Adrenal gland (tissue), 12 donors: ENCODE data around the gene PITPNB. TPM values are rescaled to one million over a fixed set of nuclear protein-coding genes. Genes with fewer than 3 reads are reported as not detected.

Source experiments
- DNase-seq, 7 donors: peaks; one replicate each; pipeline ENCODE4 v3.0.0-alpha.2; 2019 to 2020
- H3K27ac ChIP-seq, 5 donors: fragments of 200-600 bp; sonication (generic) in 4 of 5; 1 replicate in 3 of 5; 2 replicates in 2 of 5; pipeline versions ENCODE4 v1.5.1 to v1.8.0; 2016 to 2020; ENCODE audit warnings: mild to moderate bottlenecking in 1 of 5
- H3K27me3 ChIP-seq: fragments of 200-600 bp; 2 replicates; pipeline ENCODE4 v1.8.0; 2021
- H3K36me3 ChIP-seq, 2 donors: fragments of 200-600 bp; replicated peaks in 1 of 2; 1 replicate in 1 of 2; 2 replicates in 1 of 2; pipeline versions ENCODE4 v1.5.1 to v1.8.0; 2018 to 2022
- H3K4me1 ChIP-seq, 2 donors: fragments of 200-600 bp; replicated peaks in 1 of 2; 1 replicate in 1 of 2; 2 replicates in 1 of 2; pipeline versions ENCODE4 v1.5.1 to v1.8.0; 2018 to 2021
- H3K4me3 ChIP-seq, 4 donors: fragments of 200-600 bp; sonication (generic) in 3 of 4; one replicate each; pipeline ENCODE4 v1.5.1; 2016 to 2018
- H3K9me3 ChIP-seq, 3 donors: fragments of 200-600 bp; sonication (generic) in 1 of 3; replicated peaks in 1 of 3; 1 replicate in 2 of 3; 2 replicates in 1 of 3; pipeline versions ENCODE4 v1.5.1 to v1.8.0; 2016 to 2021
- CTCF ChIP-seq, 6 experiments: fragments of 450-650 bp in 4 of 6; fragments of 200-600 bp in 2 of 6; sonication (generic) in 1 of 6; IDR thresholded peaks; 1 replicate in 5 of 6; 2 replicates in 1 of 6; pipeline versions ENCODE4 v1.5.1 to v1.8.0; 2016 to 2021; ENCODE audit warnings: antibody characterized with exemption in 6 of 6, mild to moderate bottlenecking in 2 of 6, moderate library complexity in 1 of 6
- POLR2A ChIP-seq, 2 donors: fragments of 450-650 bp; IDR thresholded peaks; one replicate each; pipeline ENCODE4 v1.6.1; 2017; ENCODE audit warnings: antibody characterized with exemption in 2 of 2, mild to moderate bottlenecking in 2 of 2, moderate library complexity in 1 of 2
- WGBS, 4 donors: extraction: QIAGEN DNeasy Blood & Tissue Kit in 2 of 4; methylation state at CpG; one replicate each; pipeline versions ENCODE4 v1.1.5 to v1.1.7; 2013 to 2017; 5-methylcytosine and 5-hydroxymethylcytosine counted together
- intact Hi-C, 2 donors: fragments of 100-400 bp; cut with DNase I; formaldehyde crosslinking; loops; one replicate each; pipeline versions ENCODE4 v1.14.1 to v1.15.0; 2022 to 2023
- polyA plus RNA-seq, 3 donors: library from polyadenylated mRNA; stranded (reverse); fragments of 200-250 nt in 2 of 3; fragments of 350-450 nt in 1 of 3; fragmentation: Illumina TruSeq in 1 of 3; extraction: RNeasy Lipid Tissue Mini Kit (QIAGEN cat#74804) in 1 of 3; gene quantifications; one replicate each; pipeline ENCODE4 v1.2.3, GENCODE V29; 2013 to 2014
- total RNA-seq, 9 donors: library from RNA; depleted of rRNA in 4 of 9; stranded (reverse); fragments of >200 nt in 4 of 9; fragments of 120-200 nt in 1 of 9; fragmentation: NEBNext Ultra II Directional in 1 of 9; extraction: Animal tissue kit (Norgen Biotek cat#: 25700) in 1 of 9; gene quantifications; one replicate each; pipeline versions ENCODE4 v1.1.0 to v1.2.4, GENCODE V29; 2013 to 2023
- donor health status: healthy with polysubstance abuse.
- donor health status: Bipolar disorder and iron deficiency.
- donor health status: DM: yes; HTN: yes; CAD: no.
- donor health status: DM: no; HTN: no; CAD: no.
- donor health status: DM: no; HTN: no; CAD: no.
- donor health status: DM: yes; HTN: yes; CAD: no.

PITPNB gene
- total and polyA plus RNA-seq, 12 donors: 16.8 to 69.0 (median 27.6) TPM

GRCh38 chr22:27952091-27952490 is 33.0 kb upstream of the PITPNB start:
- peaks cover 0 to 9% of the 10 kb centered on the region in 2 donors for H3K4me1 ChIP-seq
- H3K27ac ChIP-seq: no peak overlapping the region
- no peak overlapping the region for H3K4me3 ChIP-seq
- 86 to 94% (median 92%) methylated on average over 3 of the region's 3 CpGs for WGBS, 4 donors
- H3K27me3 ChIP-seq: no peaks in the 10 kb centered on the region
- H3K9me3 ChIP-seq: no peaks in the 10 kb centered on the region
- no peaks in the 10 kb centered on the region for H3K36me3 ChIP-seq
- TF ChIP-seq POLR2A (IDR thresholded peaks at IDR 0.05) (no peak), CTCF (IDR thresholded peaks at IDR 0.05) (no peak)
- intact Hi-C loops: no loop called here
- DNase-seq: peak in 4 of 7 donors; percentile 19 to 37 (median 32)

GRCh38 chr22:27949421-27949820 is 30.4 kb upstream of the PITPNB start:
- WGBS, 4 donors: 77 to 87% (median 81%) methylated on average over 3 of the region's 3 CpGs
- intact Hi-C loops: no loop called here
- Histone ChIP-seq H3K4me1 (peaks cover 0 to 9% of the 10 kb centered on the region in 2 donors), H3K4me3 (no peak overlapping the region), H3K27me3 (no peaks in the 10 kb centered on the region), H3K36me3 (no peaks in the 10 kb centered on the region), H3K9me3 (no peaks in the 10 kb centered on the region), H3K27ac (no peak overlapping the region)
- no peak for DNase-seq
- TF ChIP-seq CTCF (IDR thresholded peaks at IDR 0.05): no peak

- H3K27ac ChIP-seq: no peak overlapping the region
- DNase-seq: no peak
- no peaks in the 10 kb centered on the region for H3K36me3 ChIP-seq
- peaks cover 0 to 9% of the 10 kb centered on the region in 2 donors for H3K4me1 ChIP-seq
- no peak for TF ChIP-seq CTCF (IDR thresholded peaks at IDR 0.05)
- TF ChIP-seq POLR2A (IDR thresholded peaks at IDR 0.05): no peak
- intact Hi-C loops: no loop called here
- no peaks in the 10 kb centered on the region for H3K27me3 ChIP-seq
- H3K4me3 ChIP-seq: no peak overlapping the region
- no peaks in the 10 kb centered on the region for H3K9me3 ChIP-seq
- 85 to 94% (median 93%) methylated on average over 2 of the region's 2 CpGs for WGBS, 4 donors
These were observed 29.5 kb upstream of the PITPNB start for GRCh38 chr22:27948569-27948968.

GRCh38 chr22:27947448-27947847 is 28.4 kb upstream of the PITPNB start:
- TF ChIP-seq CTCF (IDR thresholded peaks at IDR 0.05) (no peak), POLR2A (IDR thresholded peaks at IDR 0.05) (no peak)
- WGBS, 4 donors: 92 to 98% (median 95%) methylated on average over 4 of the region's 4 CpGs
- Histone ChIP-seq H3K9me3 (no peaks in the 10 kb centered on the region), H3K4me1 (peaks cover 0 to 8% of the 10 kb centered on the region in 2 donors), H3K27me3 (no peaks in the 10 kb centered on the region), H3K4me3 (no peak overlapping the region), H3K27ac (no peak overlapping the region), H3K36me3 (no peaks in the 10 kb centered on the region)
- intact Hi-C loops: no loop called here
- DNase-seq: no peak
